ENCODE results near the gene PHF21A.

The PHF21A gene

GRCh38 chr11:46075928-46076327 lies 45.3 kb downstream of the PHF21A start:
- DNase-seq (ENCODE audit: low read depth in 2 of 2) = no peak

- no peak for DNase-seq (ENCODE audit: low read depth in 2 of 2)
These were observed 46.1 kb downstream of the PHF21A start for GRCh38 chr11:46075168-46075567.

GRCh38 chr11:46073632-46074031 lies 47.6 kb downstream of the PHF21A start:
- DNase-seq (ENCODE audit: low read depth in 2 of 2) = no peak

- DNase-seq (ENCODE audit: low read depth in 2 of 2) = no peak
These were observed 48.9 kb downstream of the PHF21A start for GRCh38 chr11:46072172-46072964.

- no peak for DNase-seq (ENCODE audit: low read depth in 2 of 2)
These were observed 50.2 kb downstream of the PHF21A start for GRCh38 chr11:46071091-46071490.

GRCh38 chr11:46069595-46069994 lies 51.7 kb downstream of the PHF21A start:
- DNase-seq (ENCODE audit: low read depth in 2 of 2) = no peak

GRCh38 chr11:46066335-46066734 lies 54.9 kb downstream of the PHF21A start:
- no peak for DNase-seq (ENCODE audit: low read depth in 2 of 2)

GRCh38 chr11:46065681-46066080 lies 55.6 kb downstream of the PHF21A start:
- DNase-seq (ENCODE audit: low read depth in 2 of 2) = no peak

- DNase-seq (ENCODE audit: low read depth in 2 of 2) = no peak
These were observed 57.0 kb downstream of the PHF21A start for GRCh38 chr11:46064221-46064620.

GRCh38 chr11:46063138-46063537 lies 58.1 kb downstream of the PHF21A start:
- DNase-seq (ENCODE audit: low read depth in 2 of 2) = no peak

- DNase-seq (ENCODE audit: low read depth in 2 of 2) = no peak
These were observed 61.2 kb downstream of the PHF21A start for GRCh38 chr11:46060013-46060412.

- no peak for DNase-seq (ENCODE audit: low read depth in 2 of 2)
These were observed 63.8 kb downstream of the PHF21A start for GRCh38 chr11:46057489-46057888.

- no peak for DNase-seq (ENCODE audit: low read depth in 2 of 2)
These were observed 65.9 kb downstream of the PHF21A start for GRCh38 chr11:46055371-46055770.

GRCh38 chr11:46051102-46051501 lies 70.2 kb downstream of the PHF21A start:
- no peak for DNase-seq (ENCODE audit: low read depth in 2 of 2)

- DNase-seq (ENCODE audit: low read depth in 2 of 2) = no peak
These were observed 70.6 kb downstream of the PHF21A start for GRCh38 chr11:46050662-46051061.

GRCh38 chr11:46050003-46050461 lies 71.2 kb downstream of the PHF21A start:
- no peak for DNase-seq (ENCODE audit: low read depth in 2 of 2)

GRCh38 chr11:46049325-46049897 lies 71.8 kb downstream of the PHF21A start:
- no peak for DNase-seq (ENCODE audit: low read depth in 2 of 2)

GRCh38 chr11:46048198-46048597 lies 73.1 kb downstream of the PHF21A start:
- DNase-seq (ENCODE audit: low read depth in 2 of 2) = no peak

GRCh38 chr11:46047520-46047919 lies 73.7 kb downstream of the PHF21A start:
- no peak for DNase-seq (ENCODE audit: low read depth in 2 of 2)

GRCh38 chr11:46045811-46046210 lies 75.4 kb downstream of the PHF21A start:
- no peak for DNase-seq (ENCODE audit: low read depth in 2 of 2)

GRCh38 chr11:46044601-46045000 lies 76.7 kb downstream of the PHF21A start:
- DNase-seq (ENCODE audit: low read depth in 2 of 2) = no peak

- no peak for DNase-seq (ENCODE audit: low read depth in 2 of 2)
These were observed 81.3 kb downstream of the PHF21A start for GRCh38 chr11:46039990-46040389.

GRCh38 chr11:46038529-46038928 lies 82.7 kb downstream of the PHF21A start:
- DNase-seq (ENCODE audit: low read depth in 2 of 2) = no peak
